SK-N-SH treated with all-trans-retinoic acid at 6 μM for 48 hours (cell line): ENCODE measurements around the gene PCSK5.

Experiments used
- ATAC-seq: fragments of 200-7000 bp; cut with Tn5 transposase; 3 replicates; pipeline ENCODE4 v1.9.1; 2020; ENCODE audit warnings: mild to moderate bottlenecking, moderate library complexity
- ARNTL ChIP-seq: fragments of 450-650 bp; formaldehyde crosslinking; IDR thresholded peaks from 2 replicates; pipeline ENCODE4 v1.5.0; 2020; ENCODE audit warnings: low read depth, mild to moderate bottlenecking, moderate library complexity, borderline replicate concordance
- BACH2 ChIP-seq: fragments of 250-450 bp; sonication (Bioruptor Pico); IDR thresholded peaks from 2 replicates; pipeline ENCODE4 v1.9.0; 2021; ENCODE audit warnings: mild to moderate bottlenecking, borderline replicate concordance
- CREB5 ChIP-seq: fragments of 250-450 bp; sonication (Bioruptor Pico); IDR thresholded peaks from 2 replicates; pipeline ENCODE4 v1.5.1; 2020; ENCODE audit warnings: low read depth, mild to moderate bottlenecking, moderate library complexity
- CSDC2 ChIP-seq: fragments of 250-450 bp; sonication (Bioruptor Pico); IDR thresholded peaks from 2 replicates; pipeline ENCODE4 v1.5.0; 2020; ENCODE audit warnings: mild to moderate bottlenecking, moderate library complexity
- ESRRG ChIP-seq: fragments of 250-450 bp; sonication (Bioruptor Pico); IDR thresholded peaks from 2 replicates; pipeline ENCODE4 v1.6.1; 2021; ENCODE audit warnings: mild to moderate bottlenecking
- GLIS3 ChIP-seq: fragments of 250-450 bp; sonication (Bioruptor Pico); IDR thresholded peaks from 2 replicates; pipeline ENCODE4 v1.5.0; 2020; ENCODE audit warnings: mild to moderate bottlenecking, moderate library complexity
- ISL1 ChIP-seq: fragments of 250-450 bp; sonication (Bioruptor Pico); IDR thresholded peaks from 2 replicates; pipeline ENCODE4 v2.1.2; 2022; ENCODE audit warnings: mild to moderate bottlenecking, moderate library complexity
- OSR1 ChIP-seq: fragments of 250-450 bp; sonication (Bioruptor Pico); IDR thresholded peaks from 2 replicates; pipeline ENCODE4 v1.8.0; 2022; ENCODE audit warnings: moderate library complexity, mild to moderate bottlenecking, inconsistent platforms
- PPARA ChIP-seq: fragments of 250-450 bp; sonication (Bioruptor Pico); IDR thresholded peaks from 2 replicates; pipeline ENCODE4 v1.5.0; 2020; ENCODE audit warnings: mild to moderate bottlenecking, borderline replicate concordance
- RARB ChIP-seq: fragments of 250-450 bp; sonication (Bioruptor Pico); IDR thresholded peaks from 2 replicates; pipeline ENCODE4 v1.8.0; 2021; ENCODE audit warnings: mild to moderate bottlenecking, moderate library complexity
- SNAI2 ChIP-seq: fragments of 250-450 bp; sonication (Bioruptor Pico); IDR thresholded peaks from 2 replicates; pipeline ENCODE4 v1.5.0; 2020; ENCODE audit warnings: mild to moderate bottlenecking, moderate library complexity
- TCF4 ChIP-seq: fragments of 250-450 bp; sonication (Bioruptor Pico); IDR thresholded peaks from 2 replicates; pipeline ENCODE4 v1.8.0; 2021; ENCODE audit warnings: mild to moderate bottlenecking, moderate library complexity, borderline replicate concordance
- TOX ChIP-seq: fragments of 250-450 bp; sonication (Bioruptor Pico); IDR thresholded peaks from 2 replicates; pipeline ENCODE4 v1.8.0; 2021; ENCODE audit warnings: mild to moderate bottlenecking, moderate library complexity, borderline replicate concordance
- TSHZ2 ChIP-seq: fragments of 250-450 bp; sonication (Bioruptor Pico); IDR thresholded peaks from 2 replicates; pipeline ENCODE4 v1.5.0; 2020; ENCODE audit warnings: mild to moderate bottlenecking, moderate library complexity
- ZC3H10 ChIP-seq: fragments of 250-450 bp; sonication (Bioruptor Pico); IDR thresholded peaks from 2 replicates; pipeline ENCODE4 v1.5.1; 2021; ENCODE audit warnings: mild to moderate bottlenecking, moderate library complexity
- ZFP3 ChIP-seq: fragments of 250-450 bp; sonication (Bioruptor Pico); IDR thresholded peaks from 2 replicates; pipeline ENCODE4 v1.5.0; 2020; ENCODE audit warnings: mild to moderate bottlenecking, moderate library complexity
- ZFP30 ChIP-seq: fragments of 450-650 bp; formaldehyde crosslinking; IDR thresholded peaks from 2 replicates; pipeline ENCODE4 v1.5.0; 2022; ENCODE audit warnings: mild to moderate bottlenecking, moderate library complexity
- ZNF565 ChIP-seq: fragments of 450-650 bp; formaldehyde crosslinking; conservative IDR thresholded peaks from 2 replicates; pipeline ENCODE4 v1.5.0; 2020; ENCODE audit warnings: low read depth, mild to moderate bottlenecking, moderate library complexity
- ZNF70 ChIP-seq: fragments of 450-650 bp; formaldehyde crosslinking; IDR thresholded peaks from 2 replicates; pipeline ENCODE4 v1.5.0; 2020; ENCODE audit warnings: mild to moderate bottlenecking, moderate library complexity
- ZNF8 ChIP-seq: fragments of 450-650 bp; formaldehyde crosslinking; IDR thresholded peaks from 2 replicates; pipeline ENCODE4 v1.5.0; 2020; ENCODE audit warnings: mild to moderate bottlenecking, moderate library complexity
- TF ChIP-seq, protein P1 (sequence below): fragments of 250-450 bp; sonication (Bioruptor Pico); IDR thresholded peaks from 2 replicates; pipeline ENCODE4 v1.8.0; 2020; ENCODE audit warnings: mild to moderate bottlenecking, moderate library complexity, borderline replicate concordance
- TF ChIP-seq, protein P2 (sequence below): fragments of 250-450 bp; sonication (Bioruptor Pico); IDR thresholded peaks from 2 replicates; pipeline ENCODE4 v1.8.0; 2021; ENCODE audit warnings: low read depth, mild to moderate bottlenecking, moderate library complexity, borderline replicate concordance

PCSK5 gene

DNA sequence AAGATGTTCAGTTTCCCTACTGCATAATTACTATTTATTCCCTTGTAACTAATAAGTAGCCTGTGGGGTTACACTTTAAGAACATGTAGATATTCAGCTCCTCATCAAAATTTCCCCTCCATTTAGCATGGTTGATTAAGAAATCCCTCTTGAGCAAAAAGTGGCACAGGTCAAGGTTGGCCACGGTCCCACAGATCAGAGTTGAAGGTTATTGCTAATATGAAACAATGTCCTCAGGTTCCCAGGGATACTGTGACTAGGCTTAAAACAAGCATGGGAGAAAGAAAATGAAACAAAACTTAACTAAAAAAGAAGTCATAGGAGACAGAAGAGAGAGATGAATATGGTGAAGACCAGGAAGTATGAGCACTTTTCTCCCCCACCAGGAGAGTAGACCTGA lies 439.6 kb downstream of the PCSK5 start (continued):
- TF ChIP-seq, protein P1, sequence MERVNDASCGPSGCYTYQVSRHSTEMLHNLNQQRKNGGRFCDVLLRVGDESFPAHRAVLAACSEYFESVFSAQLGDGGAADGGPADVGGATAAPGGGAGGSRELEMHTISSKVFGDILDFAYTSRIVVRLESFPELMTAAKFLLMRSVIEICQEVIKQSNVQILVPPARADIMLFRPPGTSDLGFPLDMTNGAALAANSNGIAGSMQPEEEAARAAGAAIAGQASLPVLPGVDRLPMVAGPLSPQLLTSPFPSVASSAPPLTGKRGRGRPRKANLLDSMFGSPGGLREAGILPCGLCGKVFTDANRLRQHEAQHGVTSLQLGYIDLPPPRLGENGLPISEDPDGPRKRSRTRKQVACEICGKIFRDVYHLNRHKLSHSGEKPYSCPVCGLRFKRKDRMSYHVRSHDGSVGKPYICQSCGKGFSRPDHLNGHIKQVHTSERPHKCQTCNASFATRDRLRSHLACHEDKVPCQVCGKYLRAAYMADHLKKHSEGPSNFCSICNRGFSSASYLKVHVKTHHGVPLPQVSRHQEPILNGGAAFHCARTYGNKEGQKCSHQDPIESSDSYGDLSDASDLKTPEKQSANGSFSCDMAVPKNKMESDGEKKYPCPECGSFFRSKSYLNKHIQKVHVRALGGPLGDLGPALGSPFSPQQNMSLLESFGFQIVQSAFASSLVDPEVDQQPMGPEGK (CRISPR knock-in tag): no peak
- TF ChIP-seq RARB (CRISPR knock-in tag) (no peak), ESRRG (CRISPR knock-in tag) (no peak), ISL1 (CRISPR knock-in tag) (no peak)

GRCh38 chr9:76333388-76333787 lies 442.9 kb downstream of the PCSK5 start:
- no peak for ATAC-seq
- TF ChIP-seq TCF4 (CRISPR knock-in tag) (no peak), ARNTL (CRISPR knock-in tag) (no peak), TSHZ2 (CRISPR knock-in tag) (no peak), ZC3H10 (no peak), SNAI2 (CRISPR knock-in tag) (no peak), ZFP3 (CRISPR knock-in tag) (no peak), CSDC2 (CRISPR knock-in tag) (no peak), ISL1 (CRISPR knock-in tag) (no peak), ZNF565 (CRISPR knock-in tag) (no peak), ZFP30 (CRISPR knock-in tag) (no peak), BACH2 (CRISPR knock-in tag) (no peak), GLIS3 (no peak), ZNF8 (no peak)
- TF ChIP-seq, protein P1 (CRISPR knock-in tag): no peak

- ATAC-seq: no peak
Measured at GRCh38 chr9:76333964-76334363, 443.5 kb downstream of the PCSK5 start.

More at GRCh38 chr9:76333964-76334363, 443.5 kb downstream of the PCSK5 start:
- TF ChIP-seq TSHZ2 (CRISPR knock-in tag) (no peak), TOX (CRISPR knock-in tag) (no peak), ESRRG (CRISPR knock-in tag) (no peak), ZNF70 (CRISPR knock-in tag) (no peak), PPARA (CRISPR knock-in tag) (no peak), ZFP30 (CRISPR knock-in tag) (no peak), SNAI2 (CRISPR knock-in tag) (no peak), ZNF8 (no peak), ZFP3 (CRISPR knock-in tag) (no peak), ZC3H10 (no peak), CREB5 (CRISPR knock-in tag) (no peak), OSR1 (no peak), RARB (CRISPR knock-in tag) (no peak), ZNF565 (CRISPR knock-in tag) (no peak), CSDC2 (CRISPR knock-in tag) (no peak), ARNTL (CRISPR knock-in tag) (no peak), GLIS3 (no peak)
- TF ChIP-seq, protein P1 (CRISPR knock-in tag): no peak
- TF ChIP-seq, protein P2, sequence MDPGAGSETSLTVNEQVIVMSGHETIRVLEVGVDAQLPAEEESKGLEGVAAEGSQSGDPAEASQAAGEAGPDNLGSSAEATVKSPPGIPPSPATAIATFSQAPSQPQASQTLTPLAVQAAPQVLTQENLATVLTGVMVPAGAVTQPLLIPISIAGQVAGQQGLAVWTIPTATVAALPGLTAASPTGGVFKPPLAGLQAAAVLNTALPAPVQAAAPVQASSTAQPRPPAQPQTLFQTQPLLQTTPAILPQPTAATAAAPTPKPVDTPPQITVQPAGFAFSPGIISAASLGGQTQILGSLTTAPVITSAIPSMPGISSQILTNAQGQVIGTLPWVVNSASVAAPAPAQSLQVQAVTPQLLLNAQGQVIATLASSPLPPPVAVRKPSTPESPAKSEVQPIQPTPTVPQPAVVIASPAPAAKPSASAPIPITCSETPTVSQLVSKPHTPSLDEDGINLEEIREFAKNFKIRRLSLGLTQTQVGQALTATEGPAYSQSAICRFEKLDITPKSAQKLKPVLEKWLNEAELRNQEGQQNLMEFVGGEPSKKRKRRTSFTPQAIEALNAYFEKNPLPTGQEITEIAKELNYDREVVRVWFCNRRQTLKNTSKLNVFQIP (CRISPR knock-in tag): no peak
- TF ChIP-seq, all 23 proteins: peak for 0
